Mesenchymal stem cell (in vitro differentiated cells and primary cell): ENCODE data around the gene F2RL3.
A peak's percentile ranks its signal among the peaks of the same experiment; 100 is the strongest.

Experiments used
- DNase-seq: peaks from one replicate; pipeline ENCODE4 v3.0.0-alpha.2; 2013
- H2AFZ ChIP-seq: one replicate; pipeline ENCODE4 v1.6.1; 2013; ENCODE audit warnings: low read depth, mild to moderate bottlenecking, control low read depth, inconsistent platforms, low read length, moderate library complexity
- H2AK5ac ChIP-seq: 2 replicates; pipeline ENCODE4 v1.6.1; 2013; ENCODE audit warnings: low read length, moderate library complexity, mild to moderate bottlenecking, inconsistent platforms; ENCODE audit not compliant: severe bottlenecking
- H2BK120ac ChIP-seq: one replicate; pipeline ENCODE4 v1.6.1; 2013; ENCODE audit warnings: low read depth, mild to moderate bottlenecking, inconsistent platforms, low read length, moderate library complexity
- H2BK12ac ChIP-seq, 2 experiments: one replicate each; pipeline ENCODE4 v1.6.1; 2013; ENCODE audit warnings: inconsistent platforms in 2 of 2, low read length in 2 of 2, mild to moderate bottlenecking in 2 of 2, moderate library complexity in 2 of 2, control low read depth in 1 of 2
- H2BK15ac ChIP-seq: one replicate; pipeline ENCODE4 v1.6.1; 2013; ENCODE audit warnings: mild to moderate bottlenecking, low read depth, inconsistent platforms; ENCODE audit not compliant: poor library complexity, severe bottlenecking
- H2BK5ac ChIP-seq: 2 replicates; pipeline ENCODE4 v1.6.1; 2013; ENCODE audit warnings: low read depth, mild to moderate bottlenecking, low read length, control low read depth, inconsistent platforms; ENCODE audit not compliant: poor library complexity, severe bottlenecking
- H3K14ac ChIP-seq, 2 experiments: one replicate each; pipeline ENCODE4 v1.6.1; 2013; ENCODE audit warnings: inconsistent platforms in 2 of 2, low read length in 2 of 2, control low read depth in 1 of 2, mild to moderate bottlenecking in 1 of 2, moderate library complexity in 1 of 2
- H3K18ac ChIP-seq, 2 experiments: one replicate each; pipeline ENCODE4 v1.6.1; 2013; ENCODE audit warnings: inconsistent platforms in 2 of 2, low read length in 2 of 2, control low read depth in 1 of 2, low read depth in 1 of 2, mild to moderate bottlenecking in 1 of 2
- H3K23ac ChIP-seq, 2 experiments: one replicate each; pipeline ENCODE4 v1.6.1; 2013; ENCODE audit warnings: inconsistent platforms in 2 of 2, low read length in 2 of 2, mild to moderate bottlenecking in 2 of 2, moderate library complexity in 2 of 2, control low read depth in 1 of 2
- H3K27ac ChIP-seq: 2 replicates; pipeline ENCODE4 v1.5.1; 2013; ENCODE audit warnings: mild to moderate bottlenecking, moderate library complexity, low read length, control low read depth, inconsistent platforms; ENCODE audit not compliant: poor library complexity, severe bottlenecking
- H3K27me3 ChIP-seq, 2 experiments: 2 replicates each; pipeline versions ENCODE4 v1.6.1 to v1.7.0; 2013; ENCODE audit warnings: low read length in 2 of 2, mild to moderate bottlenecking in 2 of 2, moderate library complexity in 2 of 2, control low read depth in 1 of 2, inconsistent platforms in 1 of 2; ENCODE audit not compliant: control insufficient read depth in 1 of 2, insufficient read depth in 1 of 2
- H3K36me3 ChIP-seq, 2 experiments: 2 replicates each; pipeline versions ENCODE4 v1.6.1 to v1.7.0; 2013; ENCODE audit warnings: low read length in 2 of 2, control low read depth in 1 of 2, inconsistent platforms in 1 of 2, low read depth in 1 of 2, mild to moderate bottlenecking in 1 of 2; ENCODE audit not compliant: insufficient read depth in 2 of 2, control insufficient read depth in 1 of 2
- H3K4ac ChIP-seq, 2 experiments: one replicate each; pipeline ENCODE4 v1.6.1; 2013; ENCODE audit warnings: inconsistent platforms in 2 of 2, low read length in 2 of 2, mild to moderate bottlenecking in 2 of 2, moderate library complexity in 2 of 2, control low read depth in 1 of 2, low read depth in 1 of 2
- H3K4me1 ChIP-seq: 2 replicates; pipeline ENCODE4 v1.6.1; 2013; ENCODE audit warnings: low read depth, low read length, control low read depth; ENCODE audit not compliant: control insufficient read depth, insufficient read depth
- H3K4me2 ChIP-seq: 2 replicates; pipeline ENCODE4 v1.6.1; 2013; ENCODE audit warnings: low read length, mild to moderate bottlenecking, inconsistent platforms; ENCODE audit not compliant: poor library complexity, severe bottlenecking
- H3K4me3 ChIP-seq, 2 experiments: 2 replicates each; pipeline versions ENCODE4 v1.5.1 to v1.7.0; 2013; ENCODE audit warnings: low read length in 2 of 2, mild to moderate bottlenecking in 2 of 2, control low read depth in 1 of 2, low read depth in 1 of 2; ENCODE audit not compliant: insufficient read depth in 1 of 2
- H3K79me1 ChIP-seq: replicated peaks from 2 replicates; pipeline ENCODE4 v1.6.1; 2013; ENCODE audit warnings: mild to moderate bottlenecking, control low read depth, low read length, inconsistent platforms; ENCODE audit not compliant: poor library complexity, severe bottlenecking
- H3K9ac ChIP-seq: 2 replicates; pipeline ENCODE4 v1.7.0; 2013; ENCODE audit warnings: mild to moderate bottlenecking, low read length, moderate library complexity
- H3K9me3 ChIP-seq: 2 replicates; pipeline ENCODE4 v1.7.0; 2013; ENCODE audit warnings: mild to moderate bottlenecking, low read length; ENCODE audit not compliant: control insufficient read depth
- H4K8ac ChIP-seq: one replicate; pipeline ENCODE4 v1.6.1; 2013; ENCODE audit warnings: inconsistent platforms, mild to moderate bottlenecking, low read length, moderate library complexity
- H4K91ac ChIP-seq: one replicate; pipeline ENCODE4 v1.6.1; 2013; ENCODE audit warnings: mild to moderate bottlenecking, low read length, inconsistent platforms
- WGBS: methylation state at CpG from one replicate; pipeline ENCODE4 v1.1.7; 2013; ENCODE audit warnings: mixed read lengths; 5-methylcytosine and 5-hydroxymethylcytosine counted together

Gene F2RL3

GRCh38 chr19:16891696-16892382 is 3.0 kb downstream of the F2RL3 start:
- Histone ChIP-seq H2AK5ac (no peak overlapping the region), H3K4me3 (no peak overlapping the region)

GRCh38 chr19:16892436-16892835 is 3.6 kb downstream of the F2RL3 start:
- no peak for DNase-seq
- Histone ChIP-seq H4K91ac (peak overlapping the region; percentile 91), H2BK5ac (no peak overlapping the region), H3K4me1 (peaks cover 14% of the 10 kb centered on the region), H3K4me2 (no peak overlapping the region), H3K4ac (peak overlapping the region in 1 of 2 experiments; percentile 67), H3K27me3 (peaks cover 5 to 63% of the 10 kb centered on the region in 2 experiments), H3K36me3 (no peaks in the 10 kb centered on the region), H2AFZ (no peak overlapping the region), H3K79me1 (no peaks in the 10 kb centered on the region), H3K9ac (no peak overlapping the region), H3K9me3 (no peaks in the 10 kb centered on the region), H3K14ac (peak overlapping the region in 1 of 2 experiments; percentile 35), H3K23ac (peak overlapping the region in 1 of 2 experiments; percentile 57), H4K8ac (peak overlapping the region; percentile 47), H2BK12ac (no peak overlapping the region), H3K4me3 (no peak overlapping the region), H2BK15ac (no peak overlapping the region), H2BK120ac (peak overlapping the region; percentile 57), H2AK5ac (no peak overlapping the region), H3K27ac (no peak overlapping the region), H3K18ac (peak overlapping the region in 1 of 2 experiments; percentile 37)
- WGBS: no CpG with 5 or more reads among the region's 4 CpGs

More at GRCh38 chr19:16891696-16892382, 3.0 kb downstream of the F2RL3 start:
- Histone ChIP-seq H3K18ac (peak overlapping the region in 1 of 2 experiments; percentile 59), H2BK15ac (no peak overlapping the region), H3K23ac (no peak overlapping the region), H3K4me1 (peaks cover 13% of the 10 kb centered on the region), H2BK12ac (peak overlapping the region; percentile 57 to 81), H2AFZ (no peak overlapping the region), H3K79me1 (no peaks in the 10 kb centered on the region), H2BK120ac (no peak overlapping the region), H2BK5ac (no peak overlapping the region), H4K8ac (peak overlapping the region; percentile 22), H3K4ac (peak overlapping the region; percentile 67 to 70), H3K14ac (no peak overlapping the region), H3K4me2 (no peak overlapping the region), H3K9me3 (no peaks in the 10 kb centered on the region), H3K9ac (no peak overlapping the region), H3K27me3 (peaks cover 5 to 63% of the 10 kb centered on the region in 2 experiments), H3K36me3 (no peaks in the 10 kb centered on the region), H4K91ac (peak overlapping the region; percentile 91), H3K27ac (no peak overlapping the region)
- DNase-seq: no peak
- 90% methylated on average over 11 of the region's 12 CpGs for WGBS

GRCh38 chr19:16892868-16893685 is 4.3 kb downstream of the F2RL3 start:
- peak; percentile 37 for DNase-seq
- no peak overlapping the region for H2AK5ac ChIP-seq
- H3K9me3 ChIP-seq: no peaks in the 10 kb centered on the region

DNA sequence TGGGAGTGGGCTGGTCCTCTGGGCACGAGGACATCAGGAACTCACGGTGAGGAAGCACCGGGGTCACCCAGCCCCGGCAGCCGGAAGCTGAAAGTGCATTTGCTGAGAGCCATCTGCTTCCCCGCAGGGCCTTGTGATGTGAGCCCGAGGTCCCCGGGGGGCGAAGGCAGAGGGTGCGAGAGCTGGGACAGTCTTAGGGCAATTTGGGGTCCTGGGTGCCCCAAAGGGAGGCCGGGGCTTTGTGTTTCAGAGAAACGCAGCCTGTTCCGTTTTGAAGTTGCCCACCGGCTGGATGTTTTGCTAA is 4.8 kb downstream of the F2RL3 start:
- no peak overlapping the region for H3K18ac ChIP-seq
- peaks cover 19% of the 10 kb centered on the region for H3K4me1 ChIP-seq
- no peak overlapping the region for H3K27ac ChIP-seq
- H3K14ac ChIP-seq: peak overlapping the region in 1 of 2 experiments; percentile 28
- no peak overlapping the region for H3K4me3 ChIP-seq
- no peak overlapping the region for H3K23ac ChIP-seq
- peak overlapping the region; percentile 10 for H4K8ac ChIP-seq
- peaks cover 5 to 60% of the 10 kb centered on the region in 2 experiments for H3K27me3 ChIP-seq
- no peak overlapping the region for H2AK5ac ChIP-seq
- no peak overlapping the region for H3K9ac ChIP-seq
- H2BK5ac ChIP-seq: no peak overlapping the region
- H2BK15ac ChIP-seq: peak overlapping the region; percentile 48
- no peaks in the 10 kb centered on the region for H3K36me3 ChIP-seq
- no peaks in the 10 kb centered on the region for H3K9me3 ChIP-seq
- WGBS: 69% methylated on average over 14 of the region's 14 CpGs
- no peak overlapping the region for H3K4me2 ChIP-seq
- peak overlapping the region in 1 of 2 experiments; percentile 3 for H3K4ac ChIP-seq
- DNase-seq: peak; percentile 37
- H2BK120ac ChIP-seq: peak overlapping the region; percentile 54
- peak overlapping the region; percentile 10 to 63 for H2BK12ac ChIP-seq
- no peak overlapping the region for H2AFZ ChIP-seq
- H3K79me1 ChIP-seq: no peaks in the 10 kb centered on the region
- H4K91ac ChIP-seq: peak overlapping the region; percentile 90

More at GRCh38 chr19:16892868-16893685, 4.3 kb downstream of the F2RL3 start:
- Histone ChIP-seq H3K4ac (peak overlapping the region in 1 of 2 experiments; percentile 39), H2BK120ac (peak overlapping the region; percentile 57), H2BK15ac (peak overlapping the region; percentile 48), H2BK12ac (peak overlapping the region; percentile 63 to 65), H2BK5ac (no peak overlapping the region), H3K18ac (peak overlapping the region; percentile 37 to 41), H3K4me1 (peaks cover 19% of the 10 kb centered on the region), H3K36me3 (no peaks in the 10 kb centered on the region), H3K23ac (no peak overlapping the region), H4K8ac (peak overlapping the region; percentile 47), H3K14ac (peak overlapping the region in 1 of 2 experiments; percentile 28), H3K4me2 (no peak overlapping the region), H2AFZ (no peak overlapping the region), H3K79me1 (no peaks in the 10 kb centered on the region), H3K27ac (no peak overlapping the region), H4K91ac (peak overlapping the region; percentile 90), H3K4me3 (no peak overlapping the region), H3K9ac (no peak overlapping the region), H3K27me3 (peaks cover 5 to 63% of the 10 kb centered on the region in 2 experiments)
- WGBS: 92% methylated on average over 19 of the region's 19 CpGs
